SIG-M5 (cell line): Measurements from ENCODE around the gene PIM1.
A peak's percentile ranks its signal among the peaks of the same experiment; 100 is the strongest.
"Not testable (repeated sequence)": the region's sequence is repeated elsewhere in the genome, so short reads cannot be mapped to it uniquely, and the experiment has no call there.

Experiments used
- DNase-seq: peaks from one replicate; lab custom pipeline; 2025; lab: John Stamatoyannopoulos, UW

PIM1 gene

GRCh38 chr6:37190159-37190535 is 20.2 kb downstream of the PIM1 start:
- DNase-seq: no peak

DNA sequence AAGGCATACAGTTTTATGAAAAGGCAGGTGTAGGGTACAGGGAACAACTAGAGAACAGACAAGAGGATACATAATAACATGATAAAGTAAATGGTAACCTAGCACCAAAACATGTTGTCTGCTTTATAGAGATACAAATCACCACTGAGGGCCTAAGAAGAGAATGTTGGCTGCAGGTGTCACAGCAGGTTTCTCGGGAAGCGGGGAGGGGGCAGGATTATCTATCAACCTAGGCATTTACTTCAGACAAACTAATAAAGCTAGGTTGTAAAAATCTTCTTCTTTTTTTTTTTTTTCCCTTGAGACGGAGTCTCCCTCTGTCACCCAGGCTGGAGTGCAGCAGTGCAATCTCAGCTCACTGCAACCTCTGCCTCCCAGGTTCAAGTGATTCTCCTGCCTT is 22.7 kb downstream of the PIM1 start:
- no peak for DNase-seq

DNA sequence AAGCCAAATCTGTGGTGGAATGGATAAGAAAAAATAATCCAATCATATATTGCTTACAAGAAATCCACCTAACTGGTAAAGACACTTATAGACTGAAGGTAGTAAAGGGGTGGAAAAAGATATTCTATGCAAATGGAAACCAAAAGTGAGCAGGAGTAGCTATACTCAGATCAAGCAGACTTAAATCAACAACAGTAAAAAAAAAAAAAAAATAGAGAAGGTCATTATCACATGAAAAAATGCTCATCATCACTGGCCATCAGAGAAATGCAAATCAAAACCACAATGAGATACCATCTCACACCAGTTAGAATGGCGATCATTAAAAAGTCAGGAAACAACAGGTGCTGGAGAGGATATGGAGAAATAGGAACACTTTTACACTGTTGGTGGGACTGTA is 24.9 kb downstream of the PIM1 start:
- DNase-seq: not testable (repeated sequence)

DNA sequence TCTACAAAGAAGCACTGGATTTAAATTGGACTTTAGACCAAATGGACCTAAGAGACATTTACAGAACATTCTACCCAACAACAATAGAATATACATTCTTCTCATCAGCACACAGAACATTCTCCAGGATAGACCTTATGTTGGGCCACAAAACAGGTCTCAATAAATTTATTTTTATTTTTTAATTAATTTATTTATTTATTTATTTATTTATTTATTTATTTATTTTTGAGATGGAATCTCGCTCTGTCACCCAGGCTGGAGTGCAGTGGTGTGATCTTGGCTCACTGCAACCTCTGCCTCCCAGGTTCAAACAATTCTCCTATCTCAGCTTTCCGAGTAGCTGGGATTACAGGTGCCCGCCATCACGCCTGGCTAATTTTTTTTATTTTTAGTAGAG is 26.5 kb downstream of the PIM1 start:
- not testable (repeated sequence) for DNase-seq

- no peak for DNase-seq
These were observed 30.1 kb downstream of the PIM1 start for GRCh38 chr6:37200085-37200484.

DNA sequence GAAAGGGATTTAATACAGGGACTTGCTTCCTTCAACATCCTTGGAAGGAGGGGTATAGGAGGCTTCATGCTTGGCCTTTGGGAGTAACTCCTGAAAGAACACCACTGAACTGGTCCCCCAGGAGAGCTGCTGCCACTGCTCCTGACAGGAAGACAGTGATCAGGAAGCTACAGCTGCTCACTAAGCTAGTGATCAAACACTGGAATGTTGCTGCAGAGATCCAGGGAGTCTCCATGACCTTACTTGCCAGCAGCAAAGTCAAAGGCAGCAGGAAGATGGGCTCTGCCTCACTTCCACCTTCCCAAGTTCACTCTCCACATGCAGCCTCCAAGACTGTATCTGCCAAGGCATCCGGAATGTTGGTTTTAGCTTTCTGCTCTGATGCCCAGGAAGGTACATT is 31.8 kb downstream of the PIM1 start:
- DNase-seq: no peak

GRCh38 chr6:37202788-37203491 is 33.0 kb downstream of the PIM1 start:
- no peak for DNase-seq

DNA sequence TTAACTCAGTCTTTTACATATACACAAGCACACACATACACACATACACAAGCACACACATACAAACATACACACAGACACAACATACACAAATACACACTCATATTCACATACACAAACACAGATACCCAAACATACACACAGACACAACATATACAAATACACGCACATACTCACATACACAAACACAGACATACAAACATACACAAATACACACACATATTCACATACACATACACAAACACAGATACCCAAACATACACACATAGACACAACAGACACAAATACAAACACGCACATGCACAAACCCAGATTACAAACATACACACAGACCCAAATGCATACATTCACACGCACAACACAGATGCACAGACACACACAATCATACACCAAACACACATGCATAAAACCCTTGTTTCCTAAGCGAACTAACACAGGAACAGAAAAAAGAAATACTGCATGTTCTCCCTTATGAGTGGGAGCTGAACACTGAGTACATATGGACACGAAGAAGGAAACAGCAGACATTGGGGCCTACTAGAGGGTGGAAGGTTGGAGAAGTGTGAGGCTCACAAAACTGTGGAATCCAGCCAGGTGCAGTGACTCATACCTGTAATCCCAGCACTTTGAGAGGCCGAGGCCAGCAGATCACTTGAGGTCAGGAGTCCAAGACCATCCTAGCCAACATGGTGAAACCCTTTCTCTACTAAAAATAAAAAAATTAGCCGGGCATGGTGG is 34.2 kb downstream of the PIM1 start:
- DNase-seq: no peak

DNA sequence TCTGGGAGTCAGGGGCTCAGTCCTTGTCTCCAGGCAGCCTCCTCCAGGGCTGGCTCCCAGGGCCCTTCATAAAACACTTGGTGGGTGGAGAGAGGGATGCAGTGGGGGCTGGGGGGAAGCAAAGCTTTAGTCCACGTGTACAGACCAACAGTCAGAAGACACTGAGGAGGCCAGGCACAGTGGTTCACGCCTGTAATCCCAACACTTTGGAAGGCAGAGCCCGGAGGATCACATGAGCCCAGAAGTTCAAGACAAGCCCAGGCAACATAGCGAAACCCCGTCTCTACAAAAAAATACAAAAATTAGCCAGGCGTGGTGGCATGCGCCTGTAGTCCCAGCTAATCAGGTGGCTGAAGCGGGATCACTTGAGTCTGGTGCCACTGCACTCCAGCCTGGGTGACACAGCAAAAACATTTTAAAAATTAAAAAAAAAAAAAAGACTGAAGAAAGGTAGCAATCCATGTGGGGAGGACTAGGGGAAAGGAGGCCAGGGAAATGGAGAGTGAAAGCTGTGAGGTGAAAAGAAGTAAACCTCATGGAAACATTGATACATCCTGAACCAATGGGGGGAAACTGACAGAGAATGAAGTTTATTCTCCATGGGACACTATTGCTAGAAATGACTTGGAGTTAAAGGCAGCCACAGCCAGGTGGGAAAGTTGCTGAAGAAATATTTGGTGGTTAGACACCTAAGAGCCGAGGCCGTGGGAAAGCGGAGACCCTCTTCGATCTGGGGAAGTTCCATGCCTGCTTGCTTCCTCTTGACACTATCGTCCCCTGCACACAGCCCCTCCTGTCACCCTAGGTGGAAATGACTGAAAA is 35.4 kb downstream of the PIM1 start:
- DNase-seq: no peak

DNA sequence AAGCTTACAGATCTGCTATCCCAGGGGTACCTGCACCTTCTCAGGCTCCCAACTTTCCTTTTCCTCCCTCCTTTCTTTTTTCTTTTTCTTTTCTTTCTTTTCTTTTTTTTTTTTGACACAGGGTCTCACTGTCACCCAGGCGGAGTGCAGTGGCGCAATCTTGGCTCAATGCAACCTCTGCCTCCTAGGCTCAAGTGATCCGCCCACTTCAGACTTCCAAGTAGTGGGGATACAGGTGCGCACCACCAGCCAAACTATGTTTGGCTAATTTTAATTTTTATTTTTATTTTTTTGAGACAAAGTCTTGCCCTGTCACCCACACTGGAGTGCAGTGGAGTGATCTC is 36.0 kb downstream of the PIM1 start:
- no peak for DNase-seq

DNA sequence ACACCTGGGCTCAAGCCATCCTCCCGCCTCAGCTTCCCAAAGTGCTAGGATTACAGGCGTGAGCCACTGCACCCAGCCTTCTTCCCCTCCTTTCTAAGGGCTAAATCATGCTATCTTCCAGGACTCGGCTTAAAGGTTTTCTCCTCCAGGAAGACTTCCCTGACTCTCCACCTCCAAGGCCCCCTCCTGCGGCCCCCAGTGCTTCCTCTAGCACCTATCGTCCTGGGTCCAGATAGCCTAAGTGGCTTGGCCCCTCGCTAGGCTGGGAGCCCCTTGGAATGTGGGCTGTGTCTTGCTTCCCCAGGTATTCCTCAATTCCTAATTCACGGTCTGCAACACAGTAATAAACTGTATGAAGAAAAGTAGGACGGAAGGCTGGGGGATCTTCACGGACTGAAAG is 36.7 kb downstream of the PIM1 start:
- no peak for DNase-seq

DNA sequence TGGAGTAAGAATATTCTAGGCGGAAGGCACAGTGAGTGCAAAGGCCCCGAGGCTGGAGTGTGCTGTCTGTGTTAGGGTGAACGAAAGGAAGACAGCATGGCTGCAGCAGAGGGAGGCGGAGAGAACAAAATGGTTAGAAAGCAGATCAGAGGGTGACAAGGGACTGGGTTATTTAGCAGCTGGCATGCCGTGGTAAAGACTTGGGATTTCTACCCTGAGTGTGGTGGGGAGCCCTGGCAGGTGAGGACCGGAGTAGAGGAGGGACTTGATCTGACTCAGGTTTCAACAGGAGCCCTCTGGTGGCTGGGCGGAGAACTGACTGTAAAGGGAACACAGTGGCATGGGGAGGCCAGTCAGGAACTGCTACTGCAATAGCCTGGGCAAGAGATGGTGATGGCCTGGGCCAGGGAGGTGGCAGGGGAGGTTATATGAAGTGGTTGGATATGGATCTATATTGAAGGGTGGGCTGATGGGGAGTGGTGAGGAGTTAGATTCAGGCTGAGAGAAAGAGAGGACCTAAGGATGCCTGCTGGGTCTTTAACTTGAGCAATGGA is 38.0 kb downstream of the PIM1 start:
- DNase-seq: no peak

DNA sequence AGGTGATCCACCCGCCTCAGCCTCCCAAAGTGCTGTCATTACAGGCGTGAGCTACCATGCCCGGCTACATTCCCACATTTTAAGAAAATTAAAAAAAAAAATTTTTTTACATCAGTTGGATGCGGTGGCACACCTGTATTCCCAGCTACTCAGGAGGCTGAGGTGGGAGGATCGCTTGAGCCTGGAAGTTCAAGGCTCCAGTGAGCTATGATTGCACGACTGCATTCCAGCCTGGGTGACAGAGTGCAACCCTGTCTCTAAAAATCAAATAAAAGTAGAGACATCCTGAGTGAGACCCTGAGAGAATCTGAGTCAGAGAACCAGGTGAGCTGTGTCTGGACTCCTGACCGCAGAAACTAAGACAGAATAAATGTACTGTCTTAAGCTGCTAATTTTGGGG is 38.8 kb downstream of the PIM1 start:
- DNase-seq: no peak

- DNase-seq: no peak
These were observed 39.7 kb downstream of the PIM1 start for GRCh38 chr6:37209461-37210205.

DNA sequence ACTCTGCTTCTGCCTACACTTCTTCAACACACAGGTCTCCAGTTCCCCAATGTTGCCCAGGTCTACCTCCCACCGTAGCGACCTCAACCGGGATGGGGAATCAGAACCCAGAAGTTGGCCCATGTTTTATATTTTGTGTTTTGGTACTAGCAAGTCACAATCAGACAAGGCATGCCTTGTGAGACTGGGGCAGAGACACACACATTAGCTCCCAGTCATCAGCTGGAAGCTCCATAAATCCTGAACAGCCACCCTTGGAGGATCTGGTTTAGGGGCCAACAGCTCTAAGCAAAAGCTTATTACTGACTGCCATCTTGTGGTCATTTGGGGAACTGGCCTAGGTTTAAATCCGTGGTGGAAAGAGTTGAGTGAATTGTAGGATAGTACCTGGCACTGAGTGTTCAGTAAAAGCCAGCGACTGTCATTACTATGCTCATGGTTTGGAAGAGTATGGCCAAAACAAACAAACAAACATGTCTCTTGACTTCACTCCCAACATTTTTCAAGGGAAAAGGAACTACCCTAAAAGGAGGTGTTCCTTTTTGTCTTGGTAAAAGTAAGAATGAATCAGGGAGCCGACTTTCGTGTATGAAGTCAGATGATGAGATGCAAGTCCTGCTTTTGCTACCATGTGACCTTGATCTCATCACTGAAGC is 40.5 kb downstream of the PIM1 start:
- no peak for DNase-seq

- DNase-seq: no peak
These were observed 42.3 kb downstream of the PIM1 start for GRCh38 chr6:37212268-37212667.

DNA sequence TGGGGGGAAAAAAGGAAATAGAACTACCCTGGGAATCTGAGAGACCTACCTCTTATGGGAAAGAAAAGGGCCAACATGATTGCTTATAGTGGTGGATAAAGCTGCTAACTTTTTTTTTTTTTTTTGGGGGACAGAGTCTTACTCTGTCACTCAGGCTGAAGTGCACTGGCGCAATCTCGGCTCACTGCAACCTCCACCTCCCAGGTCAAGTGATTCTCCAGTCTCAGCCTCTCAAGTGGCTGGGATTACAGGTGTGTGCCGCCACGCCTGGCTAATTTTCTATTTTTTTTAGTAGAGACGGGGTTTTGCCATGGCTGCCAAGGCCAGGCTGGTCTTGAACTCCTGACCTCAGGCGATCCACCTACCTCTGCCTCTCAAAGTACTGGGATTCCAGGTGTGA is 48.1 kb downstream of the PIM1 start:
- no peak for DNase-seq

GRCh38 chr6:37218511-37218910 is 48.6 kb downstream of the PIM1 start:
- no peak for DNase-seq

- DNase-seq: no peak
These were observed 51.7 kb downstream of the PIM1 start for GRCh38 chr6:37221585-37222124.

- DNase-seq: peak; percentile 19
These were observed 52.4 kb downstream of the PIM1 start for GRCh38 chr6:37222125-37222967.
